GM10266 (cell line): ENCODE results near the gene FMNL2.

Source experiments
- DNase-seq: peaks from one replicate; pipeline ENCODE4 v3.0.0; 2012; ENCODE audit errors: extremely low spot score
- TF ChIP-seq, protein P1 (sequence below): IDR thresholded peaks from 2 replicates; pipeline ENCODE4 v1.5.1; 2012; ENCODE audit warnings: mild to moderate bottlenecking, low read depth; ENCODE audit not compliant: control insufficient read depth, insufficient read depth; ENCODE audit errors: missing control alignments

Gene FMNL2

GRCh38 chr2:152682663-152683062, 347.7 kb downstream of the FMNL2 start:
- no peak for DNase-seq
- TF ChIP-seq, protein P1, sequence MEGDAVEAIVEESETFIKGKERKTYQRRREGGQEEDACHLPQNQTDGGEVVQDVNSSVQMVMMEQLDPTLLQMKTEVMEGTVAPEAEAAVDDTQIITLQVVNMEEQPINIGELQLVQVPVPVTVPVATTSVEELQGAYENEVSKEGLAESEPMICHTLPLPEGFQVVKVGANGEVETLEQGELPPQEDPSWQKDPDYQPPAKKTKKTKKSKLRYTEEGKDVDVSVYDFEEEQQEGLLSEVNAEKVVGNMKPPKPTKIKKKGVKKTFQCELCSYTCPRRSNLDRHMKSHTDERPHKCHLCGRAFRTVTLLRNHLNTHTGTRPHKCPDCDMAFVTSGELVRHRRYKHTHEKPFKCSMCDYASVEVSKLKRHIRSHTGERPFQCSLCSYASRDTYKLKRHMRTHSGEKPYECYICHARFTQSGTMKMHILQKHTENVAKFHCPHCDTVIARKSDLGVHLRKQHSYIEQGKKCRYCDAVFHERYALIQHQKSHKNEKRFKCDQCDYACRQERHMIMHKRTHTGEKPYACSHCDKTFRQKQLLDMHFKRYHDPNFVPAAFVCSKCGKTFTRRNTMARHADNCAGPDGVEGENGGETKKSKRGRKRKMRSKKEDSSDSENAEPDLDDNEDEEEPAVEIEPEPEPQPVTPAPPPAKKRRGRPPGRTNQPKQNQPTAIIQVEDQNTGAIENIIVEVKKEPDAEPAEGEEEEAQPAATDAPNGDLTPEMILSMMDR = no peak

DNA sequence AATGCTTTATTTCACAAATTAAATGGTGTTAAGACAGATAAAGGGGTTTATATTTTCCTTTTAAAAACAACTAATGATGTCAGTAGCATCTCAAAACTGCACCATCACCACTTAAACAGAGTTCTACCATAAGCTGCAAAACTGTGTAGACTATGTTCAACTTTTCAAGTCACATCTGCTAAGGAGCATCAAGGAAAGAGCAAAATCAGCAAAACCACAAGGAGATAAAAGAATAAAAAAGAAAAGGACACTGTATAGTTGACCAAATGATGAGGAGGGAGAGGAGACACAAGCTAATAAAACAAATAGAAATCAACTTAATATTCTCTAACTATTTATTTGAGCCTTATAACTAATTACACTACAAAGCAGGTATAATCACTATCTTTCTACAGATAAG, 348.4 kb downstream of the FMNL2 start:
- TF ChIP-seq, protein P1 = no peak
- no peak for DNase-seq

- TF ChIP-seq, protein P1 = no peak
- no peak for DNase-seq
These were observed 351.3 kb downstream of the FMNL2 start for GRCh38 chr2:152686321-152686720.

GRCh38 chr2:152693033-152693432, 358.1 kb downstream of the FMNL2 start:
- DNase-seq = peak; percentile 32

DNA sequence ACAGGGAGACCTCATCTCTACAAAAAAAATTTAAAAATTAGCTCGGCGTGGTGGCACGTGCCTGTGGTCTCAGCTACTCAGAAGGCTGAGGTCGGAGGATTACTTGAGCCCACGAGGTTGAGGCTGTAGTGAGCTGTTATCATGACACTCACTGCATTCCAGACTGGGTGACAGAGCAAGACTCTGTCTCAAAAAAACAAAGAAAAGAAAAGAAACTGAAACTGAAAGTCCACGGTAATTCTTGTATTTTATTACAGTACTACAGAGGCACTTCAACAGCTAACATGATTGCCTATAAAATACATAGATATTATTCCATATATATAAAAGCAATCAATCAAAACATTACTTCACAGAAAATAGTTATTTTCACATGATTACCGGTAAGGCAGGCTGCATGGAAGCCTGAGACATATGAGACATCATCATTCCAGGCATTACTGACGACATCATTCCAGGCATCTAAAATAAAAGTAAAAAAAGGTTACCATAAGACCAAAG, 359.2 kb downstream of the FMNL2 start:
- no peak for DNase-seq
- TF ChIP-seq, protein P1 = no peak

More at GRCh38 chr2:152693033-152693432, 358.1 kb downstream of the FMNL2 start:
- TF ChIP-seq, protein P1 = no peak

- DNase-seq = no peak
These were observed 360.8 kb downstream of the FMNL2 start for GRCh38 chr2:152695763-152696162.

DNA sequence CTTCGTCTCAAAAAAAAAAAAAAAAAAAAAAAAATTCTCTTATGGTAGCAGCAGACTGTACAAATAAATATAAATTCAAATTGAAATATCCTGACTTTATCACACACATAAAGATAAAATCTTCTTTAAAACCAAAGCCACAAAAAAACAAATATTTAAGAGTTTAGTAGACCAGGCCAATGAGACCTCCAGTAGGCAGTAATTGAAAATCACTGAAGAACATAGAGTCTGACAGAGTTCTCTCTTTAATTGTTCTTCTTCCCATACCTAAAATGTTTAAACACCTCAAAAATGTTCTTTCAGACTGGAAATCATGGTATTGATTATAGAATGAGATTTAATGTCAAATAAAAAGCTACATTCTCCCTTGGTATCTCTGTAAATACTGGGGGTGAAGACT, 361.5 kb downstream of the FMNL2 start:
- DNase-seq = no peak
- TF ChIP-seq, protein P1 = no peak

More at GRCh38 chr2:152695763-152696162, 360.8 kb downstream of the FMNL2 start:
- TF ChIP-seq, protein P1 = no peak
